Keratinocyte (primary cell): ENCODE results near the gene OR10T2. TPM values are rescaled to one million over a fixed set of nuclear protein-coding genes. Genes with fewer than 3 reads are reported as not detected.

ENCODE experiments used
- DNase-seq: peaks from one replicate; pipeline ENCODE4 v3.0.0-alpha.2; 2011; ENCODE audit warnings: low read depth, missing footprints, low spot score
- FAIRE-seq: peaks from 2 replicates; lab custom pipeline; 2011; peaks lifted over from hg19 to GRCh38; lab: Jason Lieb, UNC
- H2AFZ ChIP-seq: 2 replicates; pipeline ENCODE4 v1.6.0; 2012; ENCODE audit warnings: low read length, control low read depth, inconsistent platforms; ENCODE audit not compliant: control insufficient read depth
- H3K27ac ChIP-seq: 2 replicates; pipeline ENCODE4 v1.5.1; 2011; ENCODE audit warnings: low read length; ENCODE audit not compliant: control insufficient read depth, insufficient read depth
- H3K27me3 ChIP-seq: 3 replicates; pipeline ENCODE4 v1.6.0; 2011; ENCODE audit warnings: low read length; ENCODE audit not compliant: control insufficient read depth, insufficient read depth; ENCODE audit errors: extremely low read depth
- H3K36me3 ChIP-seq, 2 experiments: 2 replicates in 1 of 2; 3 replicates in 1 of 2; pipeline ENCODE4 v1.5.1; 2011; ENCODE audit warnings: low read length in 2 of 2, mild to moderate bottlenecking in 1 of 2; ENCODE audit not compliant: control insufficient read depth in 2 of 2, insufficient read depth in 2 of 2; ENCODE audit errors: extremely low read depth in 1 of 2
- H3K4me1 ChIP-seq: 3 replicates; pipeline ENCODE4 v1.5.1; 2011; ENCODE audit warnings: low read length; ENCODE audit not compliant: control insufficient read depth, insufficient read depth; ENCODE audit errors: extremely low read depth
- H3K4me2 ChIP-seq: 3 replicates; pipeline ENCODE4 v1.6.0; 2011; ENCODE audit warnings: low read depth, low read length; ENCODE audit not compliant: control insufficient read depth, insufficient read depth; ENCODE audit errors: extremely low read depth
- H3K4me3 ChIP-seq, 3 experiments: fragments of 200-600 bp in 1 of 3; sonication (generic) in 1 of 3; 2 replicates in 2 of 3; 3 replicates in 1 of 3; pipeline ENCODE4 v1.5.1; 2011 to 2016; ENCODE audit warnings: low read length in 3 of 3, mild to moderate bottlenecking in 3 of 3, control low read depth in 2 of 3, inconsistent platforms in 1 of 3, low read depth in 1 of 3, mixed read lengths in 1 of 3, mixed run types in 1 of 3, moderate library complexity in 1 of 3; ENCODE audit not compliant: control insufficient read depth in 2 of 3, insufficient read depth in 2 of 3; ENCODE audit errors: extremely low read depth in 1 of 3
- H3K79me2 ChIP-seq: 2 replicates; pipeline ENCODE4 v1.6.0; 2012; ENCODE audit warnings: low read length; ENCODE audit not compliant: control insufficient read depth, insufficient read depth
- H3K9ac ChIP-seq: 3 replicates; pipeline ENCODE4 v1.6.0; 2011; ENCODE audit warnings: low read length; ENCODE audit not compliant: control insufficient read depth, insufficient read depth; ENCODE audit errors: extremely low read depth
- H3K9me1 ChIP-seq: 3 replicates; pipeline ENCODE4 v1.6.0; 2011; ENCODE audit warnings: low read length; ENCODE audit not compliant: control insufficient read depth, insufficient read depth; ENCODE audit errors: extremely low read depth
- H3K9me3 ChIP-seq: 2 replicates; pipeline ENCODE4 v1.5.1; 2012; ENCODE audit warnings: low read depth, low read length; ENCODE audit not compliant: control insufficient read depth
- H4K20me1 ChIP-seq: 3 replicates; pipeline ENCODE4 v1.6.0; 2011; ENCODE audit warnings: low read length; ENCODE audit not compliant: control insufficient read depth, insufficient read depth; ENCODE audit errors: extremely low read depth
- EZH2 ChIP-seq: IDR thresholded peaks from one replicate; pipeline ENCODE4 v1.6.1; 2012; ENCODE audit warnings: inconsistent platforms, mild to moderate bottlenecking, low read length, moderate library complexity
- dilution Hi-C: fragments of 300-500 bp; cut with MboI; formaldehyde crosslinking; loops from one replicate; pipeline ENCODE4 v1.7.0; 2020; ENCODE audit warnings: low sequenced_read_pairs; ENCODE audit not compliant: extremely low pct_ligation_motif_present
- polyA plus RNA-seq, 5 experiments: library from polyadenylated mRNA; depleted of rRNA in 3 of 5; stranded (reverse) in 3 of 5; stranded (forward) in 1 of 5; unstranded in 1 of 5; fragments of >200 nt; gene quantifications; 1 replicate in 1 of 5; 2 replicates in 3 of 5; 3 replicates in 1 of 5; pipeline versions ENCODE4 v1.2.1 to v1.2.3, GENCODE V29; 2011 to 2012; ENCODE audit warnings: missing spikeins in 2 of 5, low read depth in 1 of 5, low replicate concordance in 1 of 5
- TF ChIP-seq, protein P1 (sequence below), 3 experiments: IDR thresholded peaks in 1 of 3; conservative IDR thresholded peaks in 1 of 3; optimal IDR thresholded peaks in 1 of 3; 2 replicates in 2 of 3; 3 replicates in 1 of 3; pipeline versions ENCODE3 to v1.5.1; 2011; ENCODE audit warnings: low read length in 3 of 3, mild to moderate bottlenecking in 3 of 3, moderate library complexity in 2 of 3, control low read depth in 1 of 3, inconsistent platforms in 1 of 3; ENCODE audit not compliant: insufficient read depth in 2 of 3; ENCODE audit errors: extremely low read depth in 1 of 3

OR10T2 gene
- polyA plus RNA-seq, 1 donor (not counting 4 experiments of a cell fraction or from before 2014, with no cell fraction given) = not detected

DNA sequence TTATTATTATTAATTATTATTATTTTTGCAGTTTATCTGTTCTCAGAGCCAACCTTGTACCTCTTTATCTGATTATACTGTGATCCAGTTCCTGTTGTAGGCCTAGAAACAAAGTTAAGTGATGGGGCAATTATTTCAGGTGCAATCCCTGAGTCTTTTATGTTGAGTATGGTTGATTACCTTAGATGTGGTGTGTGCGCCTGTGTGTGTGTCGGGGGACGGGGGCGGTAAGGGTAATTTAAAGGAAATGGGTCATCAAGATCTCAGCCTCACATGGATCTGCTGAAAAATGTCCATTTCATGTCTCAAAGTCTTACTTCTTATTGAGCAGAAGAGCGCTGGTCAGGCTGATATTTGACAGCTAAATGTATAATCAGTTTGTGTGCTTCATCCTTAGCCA lies 7.8 kb upstream of the OR10T2 start:
- TF ChIP-seq EZH2 = no peak
- TF ChIP-seq, protein P1, sequence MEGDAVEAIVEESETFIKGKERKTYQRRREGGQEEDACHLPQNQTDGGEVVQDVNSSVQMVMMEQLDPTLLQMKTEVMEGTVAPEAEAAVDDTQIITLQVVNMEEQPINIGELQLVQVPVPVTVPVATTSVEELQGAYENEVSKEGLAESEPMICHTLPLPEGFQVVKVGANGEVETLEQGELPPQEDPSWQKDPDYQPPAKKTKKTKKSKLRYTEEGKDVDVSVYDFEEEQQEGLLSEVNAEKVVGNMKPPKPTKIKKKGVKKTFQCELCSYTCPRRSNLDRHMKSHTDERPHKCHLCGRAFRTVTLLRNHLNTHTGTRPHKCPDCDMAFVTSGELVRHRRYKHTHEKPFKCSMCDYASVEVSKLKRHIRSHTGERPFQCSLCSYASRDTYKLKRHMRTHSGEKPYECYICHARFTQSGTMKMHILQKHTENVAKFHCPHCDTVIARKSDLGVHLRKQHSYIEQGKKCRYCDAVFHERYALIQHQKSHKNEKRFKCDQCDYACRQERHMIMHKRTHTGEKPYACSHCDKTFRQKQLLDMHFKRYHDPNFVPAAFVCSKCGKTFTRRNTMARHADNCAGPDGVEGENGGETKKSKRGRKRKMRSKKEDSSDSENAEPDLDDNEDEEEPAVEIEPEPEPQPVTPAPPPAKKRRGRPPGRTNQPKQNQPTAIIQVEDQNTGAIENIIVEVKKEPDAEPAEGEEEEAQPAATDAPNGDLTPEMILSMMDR (optimal IDR thresholded peaks at IDR 0.05 in 1 of 3, IDR thresholded peaks at IDR 0.05 in 1 of 3, conservative IDR thresholded peaks at IDR 0.05 in 1 of 3; ENCODE audit: extremely low read depth in 1 of 3, insufficient read depth in 2 of 3, low read length in 3 of 3) = no peak

DNA sequence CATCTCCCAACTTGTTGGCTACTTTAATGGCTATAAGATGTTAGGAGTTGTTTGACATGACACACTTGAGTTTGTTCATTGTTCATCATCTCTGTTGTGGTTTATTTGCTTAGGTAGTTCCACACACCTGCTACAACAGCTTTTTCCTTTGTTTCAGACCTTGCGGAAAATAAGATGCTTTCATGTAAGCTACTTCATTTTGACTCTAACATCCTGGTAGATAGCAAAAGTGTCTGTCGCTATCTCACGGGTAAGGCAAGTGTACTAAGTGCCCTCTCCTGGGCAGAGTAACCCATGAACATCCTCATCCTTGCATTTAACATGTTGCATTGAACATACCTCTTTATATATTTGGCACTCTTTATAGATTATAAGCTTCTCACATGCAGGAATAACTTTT lies 1.6 kb upstream of the OR10T2 start:
- TF ChIP-seq EZH2 = no peak
- TF ChIP-seq, protein P1 (optimal IDR thresholded peaks at IDR 0.05 in 1 of 3, IDR thresholded peaks at IDR 0.05 in 1 of 3, conservative IDR thresholded peaks at IDR 0.05 in 1 of 3; ENCODE audit: extremely low read depth in 1 of 3, insufficient read depth in 2 of 3, low read length in 3 of 3) = no peak
- DNase-seq = no peak
- Histone ChIP-seq H3K27me3 (no peaks in the 10 kb centered on the region), H3K9me3 (no peaks in the 10 kb centered on the region), H3K9ac (no peak overlapping the region), H3K79me2 (no peaks in the 10 kb centered on the region), H3K4me3 (no peak overlapping the region), H3K4me1 (no peaks in the 10 kb centered on the region), H3K36me3 (no peaks in the 10 kb centered on the region), H2AFZ (no peak overlapping the region), H3K27ac (no peak overlapping the region), H3K9me1 (no peaks in the 10 kb centered on the region), H3K4me2 (no peak overlapping the region), H4K20me1 (no peaks in the 10 kb centered on the region)
- dilution Hi-C loops = no loop called here
- FAIRE-seq = no peak

More for the DNA sequence above, 7.8 kb upstream of the OR10T2 start:
- Histone ChIP-seq H3K4me2 (no peak overlapping the region), H3K9ac (no peak overlapping the region), H2AFZ (no peak overlapping the region), H3K9me1 (no peaks in the 10 kb centered on the region), H3K27ac (no peak overlapping the region), H3K36me3 (no peaks in the 10 kb centered on the region), H3K27me3 (no peaks in the 10 kb centered on the region), H3K79me2 (no peaks in the 10 kb centered on the region), H3K4me1 (no peaks in the 10 kb centered on the region), H4K20me1 (no peaks in the 10 kb centered on the region), H3K4me3 (no peak overlapping the region), H3K9me3 (no peaks in the 10 kb centered on the region)
- DNase-seq = no peak
- dilution Hi-C loops = no loop called here
- FAIRE-seq = no peak
